Mammary epithelial cell (primary cell): ENCODE data around the gene CTIF.

Experiments
- EZH2 ChIP-seq: IDR thresholded peaks from 2 replicates; pipeline ENCODE4 v1.6.1; 2012; ENCODE audit warnings: low read length, inconsistent platforms, borderline replicate concordance
- TF ChIP-seq, protein P1 (sequence below), 2 donors: IDR thresholded peaks in 1 of 2; conservative IDR thresholded peaks in 1 of 2; 2 replicates each; pipeline ENCODE4 v1.5.1; 2011 to 2012; ENCODE audit warnings: inconsistent platforms in 2 of 2, low read length in 2 of 2, mild to moderate bottlenecking in 2 of 2, control low read depth in 1 of 2, low read depth in 1 of 2; ENCODE audit not compliant: insufficient read depth in 1 of 2; ENCODE audit errors: extremely low read depth in 1 of 2

DNA sequence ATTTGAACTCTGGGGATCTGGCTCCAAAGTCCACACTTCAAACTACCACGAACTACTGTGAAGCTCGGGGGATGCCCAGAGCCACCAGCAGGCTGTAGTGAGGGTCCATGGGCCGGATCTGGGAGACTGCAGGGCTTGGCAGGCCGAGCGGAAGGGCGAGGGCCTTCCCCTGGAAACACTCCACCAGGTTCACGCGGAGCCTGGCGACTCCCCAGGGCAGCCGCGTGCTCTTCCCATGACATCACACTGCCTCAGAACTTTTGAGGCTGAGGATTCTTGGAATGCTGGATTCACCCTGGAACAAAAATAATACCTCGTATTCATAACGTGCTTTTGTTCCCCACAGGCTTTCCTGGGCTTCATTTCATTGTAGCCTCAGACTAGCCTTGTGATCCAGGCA is 210.9 kb downstream of the CTIF start:
- TF ChIP-seq, protein P1, sequence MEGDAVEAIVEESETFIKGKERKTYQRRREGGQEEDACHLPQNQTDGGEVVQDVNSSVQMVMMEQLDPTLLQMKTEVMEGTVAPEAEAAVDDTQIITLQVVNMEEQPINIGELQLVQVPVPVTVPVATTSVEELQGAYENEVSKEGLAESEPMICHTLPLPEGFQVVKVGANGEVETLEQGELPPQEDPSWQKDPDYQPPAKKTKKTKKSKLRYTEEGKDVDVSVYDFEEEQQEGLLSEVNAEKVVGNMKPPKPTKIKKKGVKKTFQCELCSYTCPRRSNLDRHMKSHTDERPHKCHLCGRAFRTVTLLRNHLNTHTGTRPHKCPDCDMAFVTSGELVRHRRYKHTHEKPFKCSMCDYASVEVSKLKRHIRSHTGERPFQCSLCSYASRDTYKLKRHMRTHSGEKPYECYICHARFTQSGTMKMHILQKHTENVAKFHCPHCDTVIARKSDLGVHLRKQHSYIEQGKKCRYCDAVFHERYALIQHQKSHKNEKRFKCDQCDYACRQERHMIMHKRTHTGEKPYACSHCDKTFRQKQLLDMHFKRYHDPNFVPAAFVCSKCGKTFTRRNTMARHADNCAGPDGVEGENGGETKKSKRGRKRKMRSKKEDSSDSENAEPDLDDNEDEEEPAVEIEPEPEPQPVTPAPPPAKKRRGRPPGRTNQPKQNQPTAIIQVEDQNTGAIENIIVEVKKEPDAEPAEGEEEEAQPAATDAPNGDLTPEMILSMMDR (conservative IDR thresholded peaks at IDR 0.05 in 1 of 2, IDR thresholded peaks at IDR 0.05 in 1 of 2; ENCODE audit: extremely low read depth in 1 of 2, insufficient read depth in 1 of 2, low read depth in 1 of 2, low read length in 2 of 2): no peak
- no peak for TF ChIP-seq EZH2
